Pancreas (tissue), 10 donors: ENCODE results near the gene TOX3. TPM values are rescaled to one million over a fixed set of nuclear protein-coding genes. Genes with fewer than 3 reads are reported as not detected.
A peak's percentile ranks its signal among the peaks of the same experiment; 100 is the strongest.

Source experiments
- ATAC-seq, 4 donors: fragments of 200-7000 bp; cut with Tn5 transposase; one replicate each; pipeline versions ENCODE4 v1.8.0 to v1.9.1; 2020; ENCODE audit warnings: mild to moderate bottlenecking in 4 of 4, moderate library complexity in 4 of 4
- DNase-seq, 6 donors: peaks; one replicate each; pipeline ENCODE4 v3.0.0-alpha.2; 2020
- FAIRE-seq: peaks from 2 replicates; lab custom pipeline; 2012; peaks lifted over from hg19 to GRCh38; lab: Jason Lieb, UNC
- H3K27ac ChIP-seq, 4 donors: fragments of 200-600 bp; sonication (generic); 1 replicate in 3 of 4; 2 replicates in 1 of 4; pipeline versions ENCODE4 v1.5.0 to v1.8.0; 2020
- H3K27me3 ChIP-seq, 4 donors: fragments of 200-600 bp; one replicate each; pipeline ENCODE4 v1.8.0; 2021
- H3K36me3 ChIP-seq, 3 donors: fragments of 200-600 bp; sonication (generic) in 1 of 3; one replicate each; pipeline versions ENCODE4 v1.5.0 to v1.8.0; 2020 to 2021
- H3K4me1 ChIP-seq, 3 donors: fragments of 200-600 bp; one replicate each; pipeline ENCODE4 v1.8.0; 2021
- H3K4me3 ChIP-seq, 4 donors: fragments of 200-600 bp; sonication (generic) in 2 of 4; one replicate each; pipeline versions ENCODE4 v1.5.0 to v1.8.0; 2020 to 2021
- H3K9me3 ChIP-seq, 4 donors: fragments of 200-600 bp; one replicate each; pipeline ENCODE4 v1.8.0; 2021
- WGBS, 2 donors: extraction: QIAGEN DNeasy Blood & Tissue Kit; methylation state at CpG; one replicate each; pipeline ENCODE4 v1.1.7; 2013; 5-methylcytosine and 5-hydroxymethylcytosine counted together
- intact Hi-C, 3 donors: fragments of 100-400 bp; cut with DNase I; formaldehyde crosslinking; loops; one replicate each; pipeline versions ENCODE4 v1.11.1 to v1.14.2; 2022
- polyA plus RNA-seq, 2 donors: library from polyadenylated mRNA; stranded (reverse); fragments of 200-250 nt; gene quantifications; one replicate each; pipeline ENCODE4 v1.2.3, GENCODE V29; 2013
- total RNA-seq, 6 donors: library from RNA; stranded (reverse); fragmentation: NEBNext Ultra II Directional in 4 of 6; extraction: Animal tissue kit (Norgen Biotek cat#: 25700) in 4 of 6; gene quantifications; one replicate each; pipeline versions ENCODE4 v1.2.1 to v1.2.4, GENCODE V29; 2021 to 2023
- TF ChIP-seq, protein P1 (sequence below), 4 donors: fragments of 200-600 bp; sonication (generic) in 3 of 4; IDR thresholded peaks; one replicate each; pipeline versions ENCODE4 v1.5.0 to v1.8.0; 2021; ENCODE audit warnings: antibody characterized with exemption in 4 of 4
- donor health status: healthy with polysubstance abuse.
- donor health status: DM: no; HTN: no; CAD: no; lungs with moderate emphysema.
- donor health status: DM: no; HTN: no; CAD: no.
- donor health status: control.
- donor health status: control.
- donor health status: Bipolar disorder and iron deficiency.
- donor health status: DM: yes; HTN: yes; CAD: no.
- donor health status: DM: no; HTN: no; CAD: no.
- donor health status: DM: no; HTN: no; CAD: no.
- donor health status: DM: yes; HTN: yes; CAD: no.

Gene TOX3
- total and polyA plus RNA-seq, 8 donors, result 1.1 to 6.1 (median 4.2) TPM

DNA sequence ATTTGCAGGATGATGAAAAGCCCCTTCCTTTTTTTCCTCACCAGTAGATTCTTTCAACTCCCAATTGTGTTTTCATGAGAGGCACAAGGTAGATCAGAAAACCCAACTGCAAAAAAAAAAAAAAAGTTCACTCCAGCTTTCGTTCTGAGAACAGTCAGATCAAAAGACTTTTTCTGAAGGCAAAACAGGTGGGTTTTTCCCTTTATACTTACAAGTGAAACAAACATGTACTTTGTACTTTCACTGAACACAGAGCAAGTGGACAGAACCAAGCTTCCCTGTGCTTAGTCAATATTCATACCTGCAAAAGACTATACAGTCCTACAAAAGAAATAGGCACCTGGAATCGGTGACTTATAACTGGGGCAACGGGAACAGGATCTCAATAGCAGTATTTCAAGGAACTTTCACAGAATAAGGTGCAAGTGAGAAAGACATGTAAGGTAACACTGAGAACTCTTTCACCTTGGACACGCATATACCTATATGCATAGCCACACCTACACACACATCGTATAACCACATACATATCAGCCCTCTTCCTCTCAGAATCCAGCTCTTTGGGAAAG is 54.1 kb downstream of the TOX3 start:
- 34 to 42% methylated on average over 5 of the region's 5 CpGs for WGBS, 2 donors
- DNase-seq (peak in 1 of 6 donors; percentile 23), FAIRE-seq (no peak), ATAC-seq (peak; percentile 44 to 71 (median 65))
- H3K27me3 ChIP-seq, result no peaks in the 10 kb centered on the region
- H3K27ac ChIP-seq, result peak overlapping the region in 2 of 4 donors; percentile 62 to 68
- intact Hi-C loops, result no loop called here
- no peak overlapping the region for H3K4me3 ChIP-seq
- TF ChIP-seq, protein P1, sequence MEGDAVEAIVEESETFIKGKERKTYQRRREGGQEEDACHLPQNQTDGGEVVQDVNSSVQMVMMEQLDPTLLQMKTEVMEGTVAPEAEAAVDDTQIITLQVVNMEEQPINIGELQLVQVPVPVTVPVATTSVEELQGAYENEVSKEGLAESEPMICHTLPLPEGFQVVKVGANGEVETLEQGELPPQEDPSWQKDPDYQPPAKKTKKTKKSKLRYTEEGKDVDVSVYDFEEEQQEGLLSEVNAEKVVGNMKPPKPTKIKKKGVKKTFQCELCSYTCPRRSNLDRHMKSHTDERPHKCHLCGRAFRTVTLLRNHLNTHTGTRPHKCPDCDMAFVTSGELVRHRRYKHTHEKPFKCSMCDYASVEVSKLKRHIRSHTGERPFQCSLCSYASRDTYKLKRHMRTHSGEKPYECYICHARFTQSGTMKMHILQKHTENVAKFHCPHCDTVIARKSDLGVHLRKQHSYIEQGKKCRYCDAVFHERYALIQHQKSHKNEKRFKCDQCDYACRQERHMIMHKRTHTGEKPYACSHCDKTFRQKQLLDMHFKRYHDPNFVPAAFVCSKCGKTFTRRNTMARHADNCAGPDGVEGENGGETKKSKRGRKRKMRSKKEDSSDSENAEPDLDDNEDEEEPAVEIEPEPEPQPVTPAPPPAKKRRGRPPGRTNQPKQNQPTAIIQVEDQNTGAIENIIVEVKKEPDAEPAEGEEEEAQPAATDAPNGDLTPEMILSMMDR (IDR thresholded peaks at IDR 0.05), result no peak
- H3K4me1 ChIP-seq, result peaks cover 31 to 60% (median 39%) of the 10 kb centered on the region in 3 donors
- H3K9me3 ChIP-seq, result no peaks in the 10 kb centered on the region
- H3K36me3 ChIP-seq, result no peaks in the 10 kb centered on the region

DNA sequence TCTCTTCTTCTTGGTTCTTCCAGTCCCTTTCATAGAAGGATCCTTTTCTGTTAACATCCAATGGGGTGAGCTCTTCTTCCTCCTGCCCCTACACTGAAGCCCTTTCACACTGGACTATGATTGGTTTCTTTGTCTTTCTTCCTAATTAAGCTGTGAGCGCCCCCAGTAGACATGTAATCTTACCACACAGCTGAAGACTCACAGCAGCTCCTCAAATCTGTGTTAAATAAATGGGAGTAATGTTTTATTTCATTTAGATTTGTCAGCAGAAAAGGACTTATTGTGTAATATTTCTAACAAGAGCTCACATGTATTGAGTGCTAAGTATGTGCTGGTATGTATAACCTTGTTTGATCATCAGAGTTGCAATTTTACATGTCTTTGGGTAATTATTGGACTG is 55.7 kb downstream of the TOX3 start:
- intact Hi-C loops, result no loop called here
- Histone ChIP-seq H3K4me1 (peaks cover 28 to 55% (median 33%) of the 10 kb centered on the region in 3 donors), H3K36me3 (no peaks in the 10 kb centered on the region), H3K4me3 (no peak overlapping the region), H3K9me3 (no peaks in the 10 kb centered on the region), H3K27me3 (no peaks in the 10 kb centered on the region), H3K27ac (no peak overlapping the region)
- TF ChIP-seq, protein P1 (IDR thresholded peaks at IDR 0.05), result no peak
- ATAC-seq (no peak), DNase-seq (no peak), FAIRE-seq (no peak)
- 47 to 54% methylated on average over 1 of the region's 1 CpG for WGBS, 2 donors

DNA sequence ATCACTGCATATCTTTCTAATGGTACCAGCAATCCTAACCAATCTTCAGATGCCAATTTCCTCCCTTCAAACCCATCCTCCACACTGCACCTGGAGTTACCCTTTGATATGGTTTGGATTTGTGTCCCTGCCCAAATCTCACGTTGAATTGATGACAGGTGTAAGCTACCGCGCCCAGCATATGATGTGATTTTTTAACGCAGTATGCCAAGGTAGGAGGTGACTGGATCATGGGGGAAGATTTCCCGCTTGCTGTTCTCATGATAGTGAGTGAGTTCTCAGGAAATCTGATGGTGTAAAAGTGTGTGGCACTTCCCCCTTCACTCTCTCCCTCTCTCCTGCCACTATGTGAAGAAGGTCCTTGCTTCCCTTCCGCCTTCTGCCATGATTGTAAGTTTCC is 57.0 kb downstream of the TOX3 start:
- intact Hi-C loops, result no loop called here
- no peak for DNase-seq
- WGBS, 2 donors, result 87 to 88% methylated on average over 6 of the region's 6 CpGs
- TF ChIP-seq, protein P1 (IDR thresholded peaks at IDR 0.05), result no peak
- Histone ChIP-seq H3K27ac (no peak overlapping the region), H3K9me3 (no peaks in the 10 kb centered on the region), H3K36me3 (no peaks in the 10 kb centered on the region), H3K4me3 (no peak overlapping the region), H3K4me1 (peaks cover 16 to 42% (median 27%) of the 10 kb centered on the region in 3 donors), H3K27me3 (no peaks in the 10 kb centered on the region)
- no peak for ATAC-seq
- no peak for FAIRE-seq

DNA sequence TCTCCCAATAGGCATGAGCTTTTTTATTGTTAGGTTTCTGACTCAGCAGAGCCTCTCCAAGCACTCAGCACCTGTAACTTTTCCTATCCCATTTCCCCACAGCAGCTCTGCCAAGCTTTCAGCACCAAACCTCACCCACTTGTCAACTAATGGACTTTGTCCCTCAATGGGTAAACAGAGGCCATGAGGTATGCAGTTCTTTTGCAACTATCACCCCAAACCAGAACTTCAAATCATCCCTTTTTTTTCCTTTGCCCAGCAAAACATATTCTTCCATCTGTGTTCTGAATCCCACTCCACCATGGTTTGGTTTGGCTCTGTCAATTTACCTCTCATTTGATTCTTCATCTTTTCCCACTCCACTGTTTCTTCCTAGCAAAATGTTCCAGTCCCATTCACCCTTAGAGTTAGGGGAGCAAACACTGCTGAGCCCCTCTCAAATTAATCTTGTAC is 58.1 kb downstream of the TOX3 start:
- no peaks in the 10 kb centered on the region for H3K9me3 ChIP-seq
- TF ChIP-seq, protein P1 (IDR thresholded peaks at IDR 0.05), result no peak
- ATAC-seq (peak; percentile 86 to 92 (median 90)), DNase-seq (peak in 4 of 6 donors; percentile 28 to 71 (median 62)), FAIRE-seq (no peak)
- H3K4me1 ChIP-seq, result peaks cover 12 to 33% (median 25%) of the 10 kb centered on the region in 3 donors
- no peak overlapping the region for H3K4me3 ChIP-seq
- H3K27me3 ChIP-seq, result no peaks in the 10 kb centered on the region
- intact Hi-C loops, result no loop called here
- no peaks in the 10 kb centered on the region for H3K36me3 ChIP-seq
- H3K27ac ChIP-seq, result peak overlapping the region in 2 of 4 donors; percentile 42 to 56

DNA sequence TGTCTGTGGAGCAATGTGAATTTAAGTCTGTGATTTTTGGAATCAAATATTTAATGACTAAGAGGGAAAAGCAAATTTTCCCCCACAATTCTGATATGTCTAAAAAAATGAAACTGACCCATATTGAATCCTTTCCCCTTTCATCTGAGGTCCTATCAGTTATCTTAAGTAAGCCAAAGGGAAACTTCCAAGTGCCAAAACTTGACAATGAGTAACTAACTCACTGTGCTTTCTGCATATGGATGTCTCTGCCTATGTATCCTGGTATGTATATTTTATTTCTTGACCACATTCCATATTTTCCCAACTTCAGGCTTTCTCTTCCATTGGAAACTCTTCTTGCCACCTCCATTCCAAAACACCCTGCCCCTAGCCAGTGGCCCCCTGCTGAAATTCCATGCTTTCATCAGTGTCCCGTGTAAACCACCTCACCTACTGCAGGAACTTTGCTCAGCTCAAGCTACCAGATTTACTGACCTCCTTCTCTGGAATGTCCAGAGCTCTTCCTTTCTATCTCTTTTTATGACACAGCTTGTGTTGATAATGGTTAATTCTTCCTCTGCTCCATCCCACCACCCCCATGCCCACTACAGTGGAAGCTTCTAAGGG is 59.0 kb downstream of the TOX3 start:
- no peaks in the 10 kb centered on the region for H3K9me3 ChIP-seq
- ATAC-seq (peak; percentile 39 to 57 (median 50)), FAIRE-seq (no peak), DNase-seq (no peak)
- H3K27me3 ChIP-seq, result no peaks in the 10 kb centered on the region
- TF ChIP-seq, protein P1 (IDR thresholded peaks at IDR 0.05), result no peak
- H3K27ac ChIP-seq, result peak overlapping the region in 3 of 4 donors; percentile 13 to 30 (median 23)
- no peaks in the 10 kb centered on the region for H3K36me3 ChIP-seq
- 37 to 38% methylated on average over 1 of the region's 1 CpG for WGBS, 2 donors
- no peak overlapping the region for H3K4me3 ChIP-seq
- peaks cover 12 to 24% (median 17%) of the 10 kb centered on the region in 3 donors for H3K4me1 ChIP-seq
- intact Hi-C loops, result no loop called here
